ENCODE measurements around the gene IFI30. TPM values are rescaled to one million over a fixed set of nuclear protein-coding genes. Genes with fewer than 3 reads are reported as not detected.
A peak's percentile ranks its signal among the peaks of the same experiment; 100 is the strongest.

IFI30 gene
- total RNA-seq, 6 experiments from 2014 or later = 4.9 to 9.0 (median 6.0) TPM

DNA sequence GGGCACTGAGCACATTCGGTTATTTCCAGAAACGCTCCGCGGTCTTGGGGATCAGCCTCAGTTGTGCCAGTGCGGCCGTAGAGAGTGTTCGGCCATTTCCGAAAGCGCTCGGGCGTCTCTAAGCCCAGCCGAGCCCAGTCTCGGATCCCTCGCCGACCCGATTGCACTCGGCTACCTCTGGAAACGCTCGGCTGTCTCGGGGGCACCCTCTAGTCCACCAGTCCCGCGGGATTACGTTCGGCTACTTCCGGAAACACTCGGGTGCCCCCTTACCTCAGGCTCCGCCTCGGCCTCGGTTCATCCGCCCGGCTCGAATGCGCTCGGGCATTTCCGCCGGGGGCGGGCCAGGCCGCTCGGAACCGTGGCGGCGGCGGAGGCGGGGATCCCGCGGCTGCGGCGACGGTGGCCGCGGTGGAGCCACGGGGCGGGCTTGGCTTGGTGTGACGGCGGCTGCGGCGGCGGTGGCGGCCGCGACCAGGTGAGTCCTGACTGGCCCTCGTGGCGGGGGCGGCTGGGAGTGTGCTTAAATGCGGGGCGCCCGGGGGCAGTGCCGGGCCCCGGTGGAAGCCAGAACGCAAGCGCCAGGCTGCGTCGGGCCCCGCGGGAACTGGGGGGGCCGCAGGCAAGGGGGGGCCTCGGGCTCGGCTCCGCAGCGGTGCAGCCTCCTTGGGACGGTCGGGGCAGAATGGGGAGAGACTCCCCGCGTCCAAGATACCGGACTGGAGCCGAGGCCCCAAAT, 20.6 kb upstream of the IFI30 start, which contains the start of gene PIK3R2:
Gene PIK3R2, plus strand, starts transcription at position 347 of the 739 bp plus-strand sequence. CDS start 2,717 bp downstream, outside the sequence.
- TF ChIP-seq CTCF (IDR thresholded peaks at IDR 0.05) = peak; percentile 17
- H3K9me3 Mint-ChIP-seq = no peaks in the 10 kb centered on the region
- H3K27ac Mint-ChIP-seq = peak within 1 kb of the TSS; percentile 99
- peaks cover 4% of the 10 kb centered on the region; the same call in 1 of the 2 replicates for H3K36me3 Mint-ChIP-seq (ENCODE audit: low read depth)
- peak; percentile 97 for DNase-seq
- peaks cover 5% of the 10 kb centered on the region for H3K27me3 Mint-ChIP-seq (ENCODE audit: insufficient read depth)
- peak within 1 kb of the TSS; percentile 91 for H3K4me3 Mint-ChIP-seq
- peaks cover 30% of the 10 kb centered on the region for H3K4me1 Mint-ChIP-seq (ENCODE audit: low read depth)

GRCh38 chr19:18153556-18154134, 20.0 kb upstream of the IFI30 start:
- Mint-ChIP-seq H3K36me3 (ENCODE audit: low read depth) (peaks cover 4% of the 10 kb centered on the region; the same call in 1 of the 2 replicates), H3K27me3 (ENCODE audit: insufficient read depth) (peaks cover 5% of the 10 kb centered on the region), H3K4me3 (peak overlapping the region; percentile 90), H3K27ac (peak overlapping the region; percentile 73), H3K9me3 (no peaks in the 10 kb centered on the region), H3K4me1 (ENCODE audit: low read depth) (peaks cover 30% of the 10 kb centered on the region)
- no peak for DNase-seq
- no peak for TF ChIP-seq CTCF (IDR thresholded peaks at IDR 0.05)

DNA sequence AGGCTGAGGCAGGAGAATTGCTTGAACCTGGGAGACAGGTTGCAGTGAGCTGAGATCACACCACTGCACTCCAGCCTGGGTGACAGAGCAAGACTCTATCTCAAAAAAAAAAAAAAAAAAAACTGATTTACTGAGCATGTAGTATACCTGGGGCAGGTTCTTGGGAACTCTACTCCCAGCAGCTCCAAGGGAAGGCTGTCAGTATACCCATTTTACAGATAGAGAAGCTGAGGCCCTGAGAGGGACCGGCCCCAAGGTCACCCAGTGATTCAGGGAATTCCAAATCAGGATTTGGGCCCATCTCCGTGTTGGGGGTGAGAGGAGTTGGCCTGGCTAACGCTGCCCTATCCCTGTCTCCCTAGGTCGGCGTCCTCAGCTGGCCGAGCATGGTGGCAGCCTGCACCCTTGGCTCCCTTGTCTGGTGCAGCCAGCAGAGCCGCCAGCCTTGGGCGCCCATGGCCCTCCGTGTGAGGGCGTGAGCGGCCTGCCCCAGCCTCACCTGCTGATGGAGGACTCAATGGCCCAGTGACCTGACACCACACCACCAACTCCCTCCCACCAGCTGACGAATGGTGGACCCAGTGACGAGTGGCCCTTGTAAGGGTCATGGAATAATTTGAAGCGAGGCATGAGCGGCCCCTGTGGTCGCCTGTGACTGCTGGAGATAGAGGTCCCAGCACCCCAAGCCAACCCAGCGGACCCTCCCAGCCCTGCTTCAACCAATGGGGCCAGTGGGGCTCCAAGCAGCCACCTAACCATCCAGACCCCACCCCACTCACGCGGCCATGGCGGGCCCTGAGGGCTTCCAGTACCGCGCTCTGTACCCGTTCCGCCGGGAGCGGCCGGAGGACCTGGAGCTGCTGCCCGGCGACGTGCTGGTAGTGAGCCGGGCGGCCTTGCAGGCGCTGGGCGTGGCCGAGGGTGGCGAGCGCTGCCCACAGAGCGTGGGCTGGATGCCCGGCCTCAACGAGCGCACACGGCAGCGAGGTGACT, 18.2 kb upstream of the IFI30 start:
- Mint-ChIP-seq H3K27me3 (ENCODE audit: insufficient read depth) (peaks cover 5% of the 10 kb centered on the region), H3K4me3 (no peak overlapping the region), H3K4me1 (ENCODE audit: low read depth) (peaks cover 33% of the 10 kb centered on the region), H3K27ac (no peak overlapping the region), H3K36me3 (ENCODE audit: low read depth) (peaks cover 6% of the 10 kb centered on the region; the same call in 1 of the 2 replicates), H3K9me3 (no peaks in the 10 kb centered on the region)
- no peak for TF ChIP-seq CTCF (IDR thresholded peaks at IDR 0.05)
- no peak for DNase-seq

- no peak for TF ChIP-seq CTCF (IDR thresholded peaks at IDR 0.05)
- H3K9me3 Mint-ChIP-seq = no peaks in the 10 kb centered on the region
- H3K27me3 Mint-ChIP-seq (ENCODE audit: insufficient read depth) = peaks cover 5% of the 10 kb centered on the region
- H3K36me3 Mint-ChIP-seq (ENCODE audit: low read depth) = peaks cover 8% of the 10 kb centered on the region; the same call in 1 of the 2 replicates
- no peak overlapping the region for H3K4me3 Mint-ChIP-seq
- H3K27ac Mint-ChIP-seq = no peak overlapping the region
- DNase-seq = no peak
- peaks cover 34% of the 10 kb centered on the region for H3K4me1 Mint-ChIP-seq (ENCODE audit: low read depth)
These were observed 17.3 kb upstream of the IFI30 start for GRCh38 chr19:18156268-18156667.

GRCh38 chr19:18156841-18157464, 16.7 kb upstream of the IFI30 start:
- H3K4me1 Mint-ChIP-seq (ENCODE audit: low read depth) = peaks cover 27% of the 10 kb centered on the region
- DNase-seq = peak; percentile 65
- H3K36me3 Mint-ChIP-seq (ENCODE audit: low read depth) = peaks cover 8% of the 10 kb centered on the region; the same call in 1 of the 2 replicates
- peaks cover 4% of the 10 kb centered on the region for H3K27me3 Mint-ChIP-seq (ENCODE audit: insufficient read depth)
- H3K9me3 Mint-ChIP-seq = no peaks in the 10 kb centered on the region
- H3K27ac Mint-ChIP-seq = no peak overlapping the region
- no peak for TF ChIP-seq CTCF (IDR thresholded peaks at IDR 0.05)
- no peak overlapping the region for H3K4me3 Mint-ChIP-seq
